Activated naive CD4-positive, alpha-beta T cell treated with anti-CD3 and anti-CD28 coated beads for 36 hours (primary cell): ENCODE measurements around the gene UBIAD1. TPM values are rescaled to one million over a fixed set of nuclear protein-coding genes. Genes with fewer than 3 reads are reported as not detected.
A peak's percentile ranks its signal among the peaks of the same experiment; 100 is the strongest.

Source experiments
- CTCF ChIA-PET: fragments of 350-600 bp; sonication (Branson Sonifier 250); formaldehyde crosslinking; loops from one replicate; lab custom pipeline; 2021; ENCODE audit warnings: antibody characterized with exemption; lab: Charles Lee
- DNase-seq: peaks from one replicate; pipeline ENCODE4 v3.0.0-alpha.2; 2020
- H3K27ac Mint-ChIP-seq: one replicate; pipeline ENCODE4 v1.8.0; 2021; ENCODE audit warnings: mild to moderate bottlenecking, mixed read lengths
- H3K27me3 Mint-ChIP-seq: one replicate; pipeline ENCODE4 v1.8.0; 2021; ENCODE audit warnings: low read depth, mixed read lengths
- H3K36me3 Mint-ChIP-seq: one replicate; pipeline ENCODE4 v1.8.0; 2021; ENCODE audit warnings: low read depth, mixed read lengths
- H3K4me1 Mint-ChIP-seq: one replicate; pipeline ENCODE4 v1.8.0; 2021; ENCODE audit warnings: low read depth, mixed read lengths
- H3K4me3 Mint-ChIP-seq: one replicate; pipeline ENCODE4 v1.8.0; 2021; ENCODE audit warnings: mild to moderate bottlenecking, moderate library complexity, mixed read lengths
- H3K9me3 Mint-ChIP-seq: one replicate; pipeline ENCODE4 v1.8.0; 2021; ENCODE audit warnings: mixed read lengths
- intact Hi-C: fragments of 100-400 bp; cut with micrococcal nuclease; formaldehyde crosslinking; loops from one replicate; pipeline ENCODE4 v1.15.1; 2023
- total RNA-seq, 2 experiments: library from RNA; stranded (reverse); gene quantifications; one replicate each; pipeline ENCODE4 v1.2.3, GENCODE V29; 2021

Gene UBIAD1, protein sequence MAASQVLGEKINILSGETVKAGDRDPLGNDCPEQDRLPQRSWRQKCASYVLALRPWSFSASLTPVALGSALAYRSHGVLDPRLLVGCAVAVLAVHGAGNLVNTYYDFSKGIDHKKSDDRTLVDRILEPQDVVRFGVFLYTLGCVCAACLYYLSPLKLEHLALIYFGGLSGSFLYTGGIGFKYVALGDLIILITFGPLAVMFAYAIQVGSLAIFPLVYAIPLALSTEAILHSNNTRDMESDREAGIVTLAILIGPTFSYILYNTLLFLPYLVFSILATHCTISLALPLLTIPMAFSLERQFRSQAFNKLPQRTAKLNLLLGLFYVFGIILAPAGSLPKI
- 10 to 100 TPM; 19.9 to 20.2 TPM for total RNA-seq

DNA sequence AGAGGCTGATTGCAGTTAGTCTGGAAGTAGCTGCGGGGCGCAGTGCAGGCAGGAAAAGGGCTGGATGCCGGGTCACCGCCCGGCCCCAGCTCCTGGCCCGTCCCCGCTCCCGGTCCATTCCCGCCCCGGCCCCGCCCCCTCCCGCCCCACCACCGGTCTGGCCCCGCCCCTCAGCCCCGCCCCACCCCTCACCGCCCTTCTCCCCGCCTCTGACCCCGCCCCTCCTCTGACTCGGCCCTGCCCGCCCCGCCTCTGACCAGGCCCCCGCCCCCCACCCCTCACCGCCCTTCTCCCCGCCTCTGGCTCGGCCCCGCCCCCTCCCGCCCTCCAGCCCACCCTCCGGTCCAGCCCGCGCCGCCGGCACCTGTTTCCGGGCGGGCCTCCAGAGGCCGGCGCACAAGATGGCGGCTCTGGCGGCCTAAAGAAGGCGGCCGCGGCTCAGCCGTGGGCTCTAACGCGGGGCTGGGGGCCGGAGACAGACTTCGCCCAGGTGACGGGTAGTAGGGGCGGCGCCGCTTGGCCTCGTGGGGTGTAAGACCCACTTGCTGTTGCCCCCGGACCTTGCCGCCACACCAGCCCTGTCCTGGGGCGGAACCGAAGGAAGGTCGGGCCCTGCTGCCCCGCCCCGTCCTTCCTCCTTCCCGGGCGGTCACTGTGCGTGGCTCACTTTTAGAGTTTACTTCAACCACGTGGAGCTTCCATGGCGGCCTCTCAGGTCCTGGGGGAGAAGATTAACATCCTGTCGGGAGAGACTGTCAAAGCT is at the start of gene UBIAD1:
Gene UBIAD1 (plus strand): TSS at position 367 of the 763 bp plus-strand sequence. CDS start 334 bp downstream, at position 701.
- H3K4me3 Mint-ChIP-seq = peak within 1 kb of the TSS; percentile 94
- H3K27ac Mint-ChIP-seq = peak within 1 kb of the TSS; percentile 85
- no peaks in the 10 kb centered on the region for H3K27me3 Mint-ChIP-seq
- intact Hi-C loops = loop anchor here (1.0 kb wide), 2 partner anchors 8 to 11 kb away; partner anchors contain the start of gene MTOR
- H3K4me1 Mint-ChIP-seq = peaks cover 33% of the 10 kb centered on the region
- peak; percentile 91 for DNase-seq
- peaks cover 21% of the 10 kb centered on the region for H3K36me3 Mint-ChIP-seq
- no peaks in the 10 kb centered on the region for H3K9me3 Mint-ChIP-seq
- CTCF ChIA-PET = interaction anchor here (0.7 kb wide), 1 partner anchor 239 kb away, joined by 3 read pairs; no protein-coding TSS in a partner anchor

DNA sequence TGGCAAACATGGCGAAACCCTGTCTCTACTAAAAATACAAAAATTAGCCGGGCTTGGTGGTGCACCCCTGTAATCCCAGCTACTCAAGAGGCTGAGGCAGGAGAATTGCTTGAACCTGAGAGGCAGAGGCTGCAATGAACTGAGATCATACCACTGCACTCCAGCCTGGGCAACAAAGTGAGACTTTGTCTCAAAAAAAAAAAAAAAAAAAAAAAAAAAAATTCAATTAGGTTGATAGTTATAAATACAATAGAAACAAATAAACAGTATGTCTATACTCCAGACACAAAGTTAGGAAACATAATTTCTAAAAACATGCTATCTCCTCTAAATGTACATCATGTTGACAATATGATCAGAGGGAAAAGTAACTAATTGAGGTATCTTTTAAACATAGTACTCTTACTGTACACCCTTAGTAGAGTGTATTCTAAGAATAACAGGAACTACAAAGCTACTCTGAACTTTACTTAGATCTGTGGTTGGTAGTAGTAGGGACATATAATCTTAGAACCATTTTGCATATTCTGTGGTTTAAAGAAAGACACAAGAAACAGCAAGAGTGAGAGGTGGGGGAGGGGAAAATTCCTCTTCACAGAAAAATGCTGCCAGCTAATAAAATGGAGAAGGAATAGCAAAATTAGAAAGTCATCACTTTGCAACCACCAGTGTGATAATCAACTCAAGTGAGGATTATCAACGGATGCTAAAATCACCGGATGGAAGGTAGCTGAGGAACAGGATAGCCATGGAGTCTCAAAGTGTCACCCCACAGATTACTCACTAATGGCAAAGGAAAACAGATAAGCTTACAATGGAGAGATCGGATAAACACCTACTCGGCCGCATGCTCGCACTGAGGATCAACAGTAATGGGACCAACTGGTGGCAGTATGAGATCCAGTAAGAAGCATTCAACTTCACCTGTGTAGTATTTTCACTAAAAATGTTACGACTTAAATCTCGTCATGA is 45.6 kb upstream of the UBIAD1 start:
- Mint-ChIP-seq H3K4me3 (no peak overlapping the region), H3K27me3 (no peaks in the 10 kb centered on the region), H3K9me3 (no peaks in the 10 kb centered on the region), H3K36me3 (peaks cover 38% of the 10 kb centered on the region), H3K4me1 (peaks cover 8% of the 10 kb centered on the region), H3K27ac (peak overlapping the region; percentile 6)
- intact Hi-C loops = no loop called here
- DNase-seq = no peak
- CTCF ChIA-PET = interaction anchor here (1.4 to 1.8 kb wide), 3 partner anchors 10 to 189 kb away, joined by 5 to 7 read pairs (median 6); no protein-coding TSS in a partner anchor

DNA sequence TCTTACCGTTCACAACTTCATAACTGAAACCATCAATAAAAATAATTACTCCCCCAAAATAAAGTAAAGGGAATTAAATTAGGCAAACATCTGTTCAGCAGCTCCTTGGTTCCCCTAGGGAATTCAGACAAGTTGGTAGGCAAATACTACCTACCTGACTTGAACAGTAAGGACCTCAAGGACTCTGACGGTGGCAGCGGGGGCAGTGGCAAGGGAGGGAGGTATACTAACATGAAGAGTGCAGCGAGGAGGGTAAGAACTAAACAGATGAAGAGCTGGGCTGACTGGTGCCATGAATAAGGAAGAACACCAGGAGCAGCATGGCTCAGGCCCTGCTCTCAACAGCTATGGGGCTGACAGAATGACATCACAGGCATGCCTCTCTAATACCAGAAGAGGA is 43.8 kb upstream of the UBIAD1 start:
- Mint-ChIP-seq H3K4me3 (no peak overlapping the region), H3K27ac (no peak overlapping the region), H3K36me3 (peaks cover 45% of the 10 kb centered on the region), H3K9me3 (no peaks in the 10 kb centered on the region), H3K4me1 (peaks cover 8% of the 10 kb centered on the region), H3K27me3 (no peaks in the 10 kb centered on the region)
- CTCF ChIA-PET = interaction anchor here (1.8 kb wide), 1 partner anchor 13 kb away, joined by 7 read pairs; no protein-coding TSS in a partner anchor
- no peak for DNase-seq
- intact Hi-C loops = no loop called here

DNA sequence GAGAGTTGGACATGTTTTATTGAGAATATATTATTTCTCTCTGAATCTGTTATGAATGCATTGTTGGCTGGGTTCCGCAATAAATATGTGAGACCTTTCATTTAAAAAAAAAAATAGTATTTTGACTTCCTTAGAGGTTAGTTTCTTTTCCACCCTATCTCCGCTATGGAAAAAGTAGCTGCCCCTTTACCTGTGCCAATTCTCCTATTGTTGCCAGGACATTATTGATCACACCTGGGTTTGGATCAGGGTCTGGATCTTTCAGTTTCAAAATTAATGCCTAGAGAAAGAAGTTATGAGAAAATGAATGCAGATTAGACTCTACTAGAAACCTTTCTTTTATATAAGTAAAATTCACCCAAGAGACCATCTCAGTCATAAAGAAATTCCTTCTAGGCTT is 39.8 kb upstream of the UBIAD1 start:
- no peaks in the 10 kb centered on the region for H3K9me3 Mint-ChIP-seq
- intact Hi-C loops = no loop called here
- CTCF ChIA-PET = no interaction called here
- no peak for DNase-seq
- H3K4me3 Mint-ChIP-seq = no peak overlapping the region
- H3K4me1 Mint-ChIP-seq = no peaks in the 10 kb centered on the region
- peaks cover 47% of the 10 kb centered on the region for H3K36me3 Mint-ChIP-seq
- no peak overlapping the region for H3K27ac Mint-ChIP-seq
- H3K27me3 Mint-ChIP-seq = no peaks in the 10 kb centered on the region

DNA sequence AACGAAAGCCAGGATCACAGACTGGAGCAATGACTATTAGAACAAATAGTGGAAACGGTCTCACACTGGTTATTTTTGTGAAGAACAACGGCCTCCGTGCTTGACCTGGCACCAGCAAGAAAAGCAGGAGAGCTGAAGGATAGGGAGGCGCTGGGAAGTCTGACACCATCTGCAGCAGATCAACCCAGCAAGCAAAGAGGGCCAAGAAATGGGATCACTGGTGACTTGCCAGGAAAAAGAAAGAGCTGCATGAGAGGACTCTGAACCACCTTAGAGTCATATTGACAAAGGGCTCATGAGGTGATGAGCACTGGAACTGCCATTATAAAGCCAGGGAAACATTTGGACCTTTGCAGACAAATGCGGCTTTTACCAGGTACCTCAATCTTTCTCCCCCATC is 35.6 kb upstream of the UBIAD1 start:
- H3K27me3 Mint-ChIP-seq = no peaks in the 10 kb centered on the region
- no peak overlapping the region for H3K4me3 Mint-ChIP-seq
- peaks cover 47% of the 10 kb centered on the region for H3K36me3 Mint-ChIP-seq
- CTCF ChIA-PET = interaction anchor here (0.6 kb wide), 1 partner anchor 75 kb away, joined by 3 read pairs; no protein-coding TSS in a partner anchor
- no peaks in the 10 kb centered on the region for H3K4me1 Mint-ChIP-seq
- DNase-seq = no peak
- no peaks in the 10 kb centered on the region for H3K9me3 Mint-ChIP-seq
- H3K27ac Mint-ChIP-seq = no peak overlapping the region
- intact Hi-C loops = no loop called here

DNA sequence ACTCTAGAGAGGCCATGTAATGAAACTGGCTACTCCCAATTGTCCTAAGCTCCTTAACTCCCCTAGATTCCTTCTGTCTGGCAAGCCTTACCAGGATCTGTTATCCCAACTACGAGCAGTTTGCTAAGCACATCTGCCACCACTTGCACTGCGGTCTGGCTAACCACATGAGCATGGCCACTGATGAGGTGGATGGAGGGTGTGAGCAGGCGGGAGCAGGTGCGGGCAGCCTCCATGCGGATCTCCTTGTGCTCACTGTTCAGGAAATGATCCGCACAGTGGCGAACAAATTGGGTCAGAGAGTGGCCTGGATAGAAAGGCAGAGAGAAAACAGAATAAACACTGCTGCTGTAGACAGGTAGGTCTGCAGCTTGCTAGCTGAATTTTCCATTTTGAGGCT is 34.7 kb upstream of the UBIAD1 start:
- H3K4me1 Mint-ChIP-seq = no peaks in the 10 kb centered on the region
- no peak overlapping the region for H3K27ac Mint-ChIP-seq
- CTCF ChIA-PET = interaction anchor here (0.6 kb wide), 1 partner anchor 446 kb away, joined by 3 read pairs; no protein-coding TSS in a partner anchor
- no peaks in the 10 kb centered on the region for H3K27me3 Mint-ChIP-seq
- intact Hi-C loops = no loop called here
- no peak for DNase-seq
- H3K4me3 Mint-ChIP-seq = no peak overlapping the region
- H3K36me3 Mint-ChIP-seq = peaks cover 44% of the 10 kb centered on the region
- H3K9me3 Mint-ChIP-seq = no peaks in the 10 kb centered on the region

DNA sequence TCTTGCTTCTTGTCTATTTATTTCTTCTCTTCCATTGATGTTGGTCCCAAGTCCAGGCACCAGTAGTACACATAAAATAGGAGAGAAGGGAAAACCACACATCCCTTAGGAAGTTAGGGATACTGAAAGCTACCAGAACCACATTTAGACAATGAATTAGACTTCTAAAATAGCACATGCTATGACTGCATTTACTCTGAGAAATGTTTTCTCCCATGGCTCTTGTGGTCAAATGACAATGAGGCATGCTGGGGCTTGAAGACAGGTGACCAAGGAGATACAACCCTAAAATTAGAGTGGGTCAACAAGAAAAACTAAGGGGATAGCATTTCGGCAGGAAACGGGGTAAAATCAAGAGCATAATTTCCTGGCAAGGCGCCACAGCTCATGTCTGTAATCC is 27.8 kb upstream of the UBIAD1 start:
- CTCF ChIA-PET = interaction anchor here (0.6 to 1.8 kb wide), 2 partner anchors 68 to 397 kb away, joined by 3 to 5 read pairs; no protein-coding TSS in a partner anchor
- intact Hi-C loops = no loop called here
- Mint-ChIP-seq H3K4me1 (no peaks in the 10 kb centered on the region), H3K27me3 (no peaks in the 10 kb centered on the region), H3K4me3 (no peak overlapping the region), H3K9me3 (no peaks in the 10 kb centered on the region), H3K27ac (no peak overlapping the region), H3K36me3 (peaks cover 13% of the 10 kb centered on the region)
- DNase-seq = no peak

DNA sequence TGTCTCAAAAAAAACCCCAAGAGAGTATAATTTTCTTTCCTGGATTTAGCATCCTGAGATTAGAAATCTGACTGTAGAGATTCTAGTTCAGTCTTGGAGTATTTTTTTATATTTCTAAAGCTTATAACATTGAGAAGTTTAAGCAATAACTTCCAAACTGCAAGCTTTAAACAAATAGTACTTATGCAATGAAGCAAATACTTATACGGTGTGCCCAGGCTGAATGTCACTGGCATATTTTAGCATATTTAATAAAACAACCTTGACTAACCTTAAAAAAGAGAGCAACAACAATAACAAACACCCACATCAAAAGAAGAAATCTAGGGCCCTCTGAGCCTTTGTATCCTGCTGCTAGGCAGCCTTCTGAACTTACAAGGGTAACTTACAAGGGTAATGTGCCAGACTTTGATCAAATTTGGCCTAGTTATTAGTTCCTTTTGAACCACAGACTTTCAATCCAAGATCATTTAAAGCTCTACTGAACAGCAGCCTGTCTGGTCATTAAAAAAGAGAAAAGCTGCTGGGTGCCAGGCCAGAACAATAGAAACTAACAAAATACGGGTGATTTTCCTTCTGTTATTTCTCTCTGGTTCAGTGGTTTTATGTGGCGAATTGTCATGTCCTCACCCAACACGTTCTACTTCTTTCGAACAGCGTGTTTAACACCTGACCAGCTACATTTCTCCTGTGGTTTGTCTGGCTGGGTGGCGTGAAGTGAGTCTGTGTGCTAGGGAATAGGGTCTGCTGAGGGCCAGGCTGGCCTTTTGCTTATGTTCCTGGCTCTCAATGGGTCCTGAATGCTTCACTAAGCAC is 26.9 kb upstream of the UBIAD1 start:
- Mint-ChIP-seq H3K27ac (no peak overlapping the region), H3K36me3 (peaks cover 17% of the 10 kb centered on the region), H3K9me3 (no peaks in the 10 kb centered on the region), H3K27me3 (no peaks in the 10 kb centered on the region), H3K4me3 (no peak overlapping the region), H3K4me1 (no peaks in the 10 kb centered on the region)
- DNase-seq = no peak
- intact Hi-C loops = no loop called here
- CTCF ChIA-PET = interaction anchor here (1.5 to 1.8 kb wide), 2 partner anchors 12 to 396 kb away, joined by 3 to 5 read pairs; no protein-coding TSS in a partner anchor

DNA sequence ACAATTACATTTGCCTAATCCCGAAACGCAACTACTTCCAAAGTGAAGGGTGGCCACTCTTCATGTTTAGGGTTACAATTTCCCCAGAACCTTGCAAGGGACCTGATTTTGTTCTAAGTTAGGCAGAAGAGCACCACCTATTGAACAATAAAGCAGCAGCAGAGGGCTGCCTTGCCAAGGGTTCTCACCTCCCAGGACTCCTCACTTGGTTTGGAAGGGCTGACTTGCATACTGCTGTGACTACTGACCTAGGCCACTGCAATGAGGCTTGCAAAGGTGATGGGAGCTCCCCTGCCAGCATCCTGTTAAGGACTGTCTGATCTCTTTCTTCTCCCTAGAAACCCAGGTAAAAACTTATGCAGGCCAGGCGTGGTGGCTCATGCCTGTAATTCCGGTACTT is 24.8 kb upstream of the UBIAD1 start:
- Mint-ChIP-seq H3K27ac (no peak overlapping the region), H3K4me1 (no peaks in the 10 kb centered on the region), H3K27me3 (no peaks in the 10 kb centered on the region), H3K36me3 (peaks cover 25% of the 10 kb centered on the region), H3K4me3 (no peak overlapping the region), H3K9me3 (no peaks in the 10 kb centered on the region)
- intact Hi-C loops = no loop called here
- CTCF ChIA-PET = no interaction called here
- DNase-seq = no peak

DNA sequence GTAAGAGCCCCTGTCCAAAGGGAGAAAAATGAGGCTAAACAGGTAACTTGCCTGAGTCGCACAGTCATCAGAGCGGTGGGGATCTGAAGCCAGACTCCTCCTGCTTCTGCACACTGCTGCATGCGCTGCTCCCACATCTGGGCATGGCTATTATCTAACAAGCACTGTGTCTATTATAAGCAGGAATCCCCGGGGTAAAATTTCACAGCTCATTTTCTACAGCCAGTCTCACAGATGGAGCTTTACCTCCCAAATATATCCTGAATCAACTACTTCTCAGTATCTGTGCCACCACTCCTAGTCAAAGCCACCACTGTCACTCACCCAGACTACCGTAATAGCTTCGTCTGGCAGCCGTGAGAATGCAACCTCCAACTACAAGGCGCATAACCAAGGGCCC is 20.5 kb upstream of the UBIAD1 start:
- intact Hi-C loops = no loop called here
- Mint-ChIP-seq H3K27ac (no peak overlapping the region), H3K4me1 (no peaks in the 10 kb centered on the region), H3K4me3 (no peak overlapping the region), H3K27me3 (no peaks in the 10 kb centered on the region), H3K9me3 (no peaks in the 10 kb centered on the region), H3K36me3 (peaks cover 42% of the 10 kb centered on the region)
- no peak for DNase-seq
- CTCF ChIA-PET = interaction anchor here (0.8 kb wide), 1 partner anchor 29 kb away, joined by 3 read pairs; no protein-coding TSS in a partner anchor

DNA sequence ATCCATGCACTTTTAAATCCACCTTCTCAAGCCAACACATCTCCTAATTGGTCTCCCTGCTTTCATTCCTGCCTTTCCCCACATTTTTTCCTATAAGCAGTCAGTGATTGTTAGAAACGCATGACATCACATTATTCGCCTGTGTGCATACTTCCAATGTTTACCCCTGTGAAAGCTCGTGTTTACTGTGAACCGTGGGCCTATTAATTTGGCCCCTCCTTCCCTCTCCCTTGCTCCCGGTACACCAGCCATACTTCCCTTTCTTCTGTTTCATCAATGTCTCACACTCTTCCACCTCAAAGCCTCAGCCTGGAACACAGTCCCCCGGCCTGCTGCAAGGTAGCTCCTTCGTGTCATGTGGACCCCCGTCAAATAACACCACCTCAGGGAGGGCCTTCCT is 19.8 kb upstream of the UBIAD1 start:
- CTCF ChIA-PET = interaction anchor here (0.8 kb wide), 1 partner anchor 29 kb away, joined by 3 read pairs; no protein-coding TSS in a partner anchor
- H3K9me3 Mint-ChIP-seq = no peaks in the 10 kb centered on the region
- H3K27ac Mint-ChIP-seq = no peak overlapping the region
- DNase-seq = no peak
- H3K4me3 Mint-ChIP-seq = no peak overlapping the region
- H3K4me1 Mint-ChIP-seq = no peaks in the 10 kb centered on the region
- peaks cover 44% of the 10 kb centered on the region for H3K36me3 Mint-ChIP-seq
- intact Hi-C loops = no loop called here
- H3K27me3 Mint-ChIP-seq = no peaks in the 10 kb centered on the region
